Measurements from ENCODE around the gene CSAD. TPM values are rescaled to one million over a fixed set of nuclear protein-coding genes. Genes with fewer than 3 reads are reported as not detected.
A peak's percentile ranks its signal among the peaks of the same experiment; 100 is the strongest.

The CSAD gene
- total RNA-seq, 1 donor from 2014 or later = 10.4 TPM

GRCh38 chr12:53160673-53161072 is 20.1 kb downstream of the CSAD start:
- DNase-seq (ENCODE audit: low read depth) = no peak
- no peak overlapping the region for H3K4me3 ChIP-seq (ENCODE audit: low read depth, low read length)
- no peak for TF ChIP-seq CTCF (conservative IDR thresholded peaks at IDR 0.05; ENCODE audit: low read depth, low read length)

- H3K4me3 ChIP-seq (ENCODE audit: low read depth, low read length) = no peak overlapping the region
- no peak for DNase-seq (ENCODE audit: low read depth)
- TF ChIP-seq CTCF (conservative IDR thresholded peaks at IDR 0.05; ENCODE audit: low read depth, low read length) = no peak
These were observed 20.7 kb downstream of the CSAD start for GRCh38 chr12:53160000-53160399.

GRCh38 chr12:53159195-53159839 is 21.4 kb downstream of the CSAD start:
- peak; percentile 99 for TF ChIP-seq CTCF (conservative IDR thresholded peaks at IDR 0.05; ENCODE audit: low read depth, low read length)
- DNase-seq (ENCODE audit: low read depth) = no peak

GRCh38 chr12:53152390-53152789 is 28.3 kb downstream of the CSAD start:
- no peak overlapping the region for H3K4me3 ChIP-seq (ENCODE audit: low read depth, low read length)
- no peak for DNase-seq (ENCODE audit: low read depth)
- TF ChIP-seq CTCF (conservative IDR thresholded peaks at IDR 0.05; ENCODE audit: low read depth, low read length) = no peak

More at GRCh38 chr12:53159195-53159839, 21.4 kb downstream of the CSAD start:
- no peak overlapping the region for H3K4me3 ChIP-seq (ENCODE audit: low read depth, low read length)

GRCh38 chr12:53151039-53151438 is 29.7 kb downstream of the CSAD start:
- DNase-seq (ENCODE audit: low read depth) = no peak
- no peak for TF ChIP-seq CTCF (conservative IDR thresholded peaks at IDR 0.05; ENCODE audit: low read depth, low read length)
- no peak overlapping the region for H3K4me3 ChIP-seq (ENCODE audit: low read depth, low read length)

- H3K4me3 ChIP-seq (ENCODE audit: low read depth, low read length) = no peak overlapping the region
- DNase-seq (ENCODE audit: low read depth) = no peak
- no peak for TF ChIP-seq CTCF (conservative IDR thresholded peaks at IDR 0.05; ENCODE audit: low read depth, low read length)
These were observed 33.1 kb downstream of the CSAD start for GRCh38 chr12:53147653-53148052.

- H3K4me3 ChIP-seq (ENCODE audit: low read depth, low read length) = no peak overlapping the region
- DNase-seq (ENCODE audit: low read depth) = no peak
- no peak for TF ChIP-seq CTCF (conservative IDR thresholded peaks at IDR 0.05; ENCODE audit: low read depth, low read length)
These were observed 33.5 kb downstream of the CSAD start for GRCh38 chr12:53147181-53147580.

Data from epithelial cell of proximal tubule (primary cell).